HK-2 (cell line): ENCODE measurements around the gene EVC.

ENCODE experiments used
- DNase-seq: peaks from one replicate; pipeline ENCODE4 v3.0.0-alpha.2; 2018; ENCODE audit not compliant: unreplicated experiment

EVC gene

DNA sequence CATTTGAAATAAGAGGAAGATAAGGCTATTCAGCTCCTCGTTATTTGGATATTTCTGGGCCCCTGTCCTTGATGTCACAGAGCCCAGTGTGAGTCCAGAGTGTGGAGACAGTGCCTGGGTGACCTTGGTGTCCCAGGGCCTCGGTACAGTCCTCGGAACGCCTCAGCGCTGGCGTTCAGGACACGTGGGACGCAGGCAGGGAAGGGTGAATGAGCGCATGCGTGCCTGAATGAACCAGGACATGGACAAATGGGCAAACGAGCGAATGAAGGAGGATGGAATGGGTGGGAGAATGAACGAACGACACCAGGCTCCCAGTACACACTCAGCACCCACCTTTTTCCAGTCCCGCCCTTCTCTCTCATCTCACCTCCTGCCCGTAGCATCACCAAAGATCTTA is 44.2 kb downstream of the EVC start:
- DNase-seq = no peak

DNA sequence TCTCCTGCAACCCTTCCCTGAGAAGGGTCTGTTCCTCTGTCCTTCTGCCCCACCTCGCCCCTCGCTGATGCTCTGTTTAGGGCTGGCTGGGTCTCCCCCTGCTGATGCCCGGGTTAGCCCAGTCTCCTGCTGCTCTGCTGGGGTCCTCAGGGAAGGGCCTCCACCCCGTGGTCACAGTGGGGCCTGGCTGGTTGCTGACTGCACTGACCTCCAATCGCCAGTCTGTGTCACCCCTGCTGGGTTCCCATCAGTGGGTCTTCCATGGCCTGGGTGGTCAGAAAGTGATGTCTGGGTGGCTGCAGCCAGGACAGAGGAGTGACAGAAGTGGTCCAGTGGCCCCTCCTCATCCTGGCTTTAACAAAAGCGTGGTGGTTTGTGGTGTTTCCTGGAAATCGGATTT is 44.7 kb downstream of the EVC start:
- no peak for DNase-seq

DNA sequence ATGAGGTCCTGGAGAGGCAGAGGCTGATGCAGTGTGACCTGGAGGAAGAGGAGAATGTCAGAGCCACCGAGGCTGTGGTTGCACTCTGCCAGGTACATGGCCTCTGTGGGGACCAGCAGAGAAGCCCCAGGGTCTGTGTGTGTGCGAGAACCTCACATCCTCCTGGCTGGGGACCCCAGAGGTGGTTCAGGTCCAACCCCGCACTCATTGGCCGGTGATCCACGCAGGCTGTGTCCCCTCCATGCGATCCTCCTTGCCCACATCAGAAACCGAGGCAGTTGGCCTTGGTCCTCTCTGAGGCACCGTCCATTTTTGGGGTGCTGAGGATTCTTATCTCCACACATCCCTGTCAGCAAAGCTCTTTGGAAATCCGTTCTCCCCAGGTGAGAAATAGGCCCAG is 45.3 kb downstream of the EVC start:
- DNase-seq = no peak

DNA sequence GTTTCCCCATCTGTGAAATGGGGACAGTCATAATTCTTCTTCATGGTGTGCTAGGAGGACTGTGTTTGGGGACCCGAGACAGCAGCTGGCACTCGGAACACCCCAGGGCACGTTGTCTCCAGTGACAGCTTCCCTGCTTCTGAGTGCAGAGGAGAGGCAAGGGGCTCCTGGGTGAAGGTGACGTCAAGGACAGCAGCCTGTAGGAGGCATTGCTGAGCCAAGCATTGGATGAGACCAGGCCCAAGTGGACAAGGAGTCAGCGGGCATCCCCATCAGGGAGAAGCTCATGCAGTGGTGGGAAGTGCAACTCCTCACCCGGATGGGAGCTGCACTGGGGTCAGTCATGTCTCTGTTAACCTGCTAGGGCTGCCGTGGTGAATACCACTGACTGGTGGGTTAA is 46.1 kb downstream of the EVC start:
- DNase-seq = no peak

DNA sequence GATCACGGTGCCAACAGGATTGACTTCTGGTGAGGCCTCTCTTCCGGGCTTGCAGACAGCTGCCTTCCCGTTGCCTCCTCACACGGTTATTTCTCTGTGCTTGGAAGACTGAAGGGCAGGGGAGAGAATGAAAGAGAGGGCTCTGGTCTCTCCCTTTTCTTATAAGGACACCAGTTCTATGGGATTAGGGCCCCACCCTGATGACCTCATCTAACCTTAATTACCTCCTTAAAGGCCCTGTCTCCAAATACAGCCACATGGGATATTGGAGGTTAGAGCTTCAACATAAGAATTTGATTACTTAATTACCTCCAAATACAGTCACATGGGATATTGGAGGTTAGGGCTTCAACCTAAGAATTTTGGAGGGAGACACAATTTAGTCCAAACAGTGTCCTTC is 46.5 kb downstream of the EVC start:
- no peak for DNase-seq

GRCh38 chr4:5757954-5758353 is 47.0 kb downstream of the EVC start:
- no peak for DNase-seq

DNA sequence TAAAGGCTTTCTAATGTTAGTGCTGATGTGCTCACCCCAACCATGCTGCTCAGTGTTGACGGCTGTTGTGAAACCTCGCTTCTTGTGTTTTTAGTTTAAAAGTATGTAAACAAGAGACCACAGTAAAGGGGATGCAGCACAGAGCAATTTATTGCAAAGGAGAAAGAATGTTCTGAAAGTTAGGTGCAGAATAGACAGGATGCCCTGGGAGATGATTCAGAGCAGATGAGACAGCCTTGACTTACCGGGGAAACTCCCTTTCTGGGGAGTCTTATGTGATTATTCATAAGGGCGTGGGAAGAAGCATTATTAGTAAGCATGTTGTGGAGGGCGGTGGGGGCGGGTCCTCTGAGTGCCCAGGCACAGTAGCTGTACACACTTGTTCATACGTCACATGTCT is 47.7 kb downstream of the EVC start:
- peak; percentile 83 for DNase-seq

DNA sequence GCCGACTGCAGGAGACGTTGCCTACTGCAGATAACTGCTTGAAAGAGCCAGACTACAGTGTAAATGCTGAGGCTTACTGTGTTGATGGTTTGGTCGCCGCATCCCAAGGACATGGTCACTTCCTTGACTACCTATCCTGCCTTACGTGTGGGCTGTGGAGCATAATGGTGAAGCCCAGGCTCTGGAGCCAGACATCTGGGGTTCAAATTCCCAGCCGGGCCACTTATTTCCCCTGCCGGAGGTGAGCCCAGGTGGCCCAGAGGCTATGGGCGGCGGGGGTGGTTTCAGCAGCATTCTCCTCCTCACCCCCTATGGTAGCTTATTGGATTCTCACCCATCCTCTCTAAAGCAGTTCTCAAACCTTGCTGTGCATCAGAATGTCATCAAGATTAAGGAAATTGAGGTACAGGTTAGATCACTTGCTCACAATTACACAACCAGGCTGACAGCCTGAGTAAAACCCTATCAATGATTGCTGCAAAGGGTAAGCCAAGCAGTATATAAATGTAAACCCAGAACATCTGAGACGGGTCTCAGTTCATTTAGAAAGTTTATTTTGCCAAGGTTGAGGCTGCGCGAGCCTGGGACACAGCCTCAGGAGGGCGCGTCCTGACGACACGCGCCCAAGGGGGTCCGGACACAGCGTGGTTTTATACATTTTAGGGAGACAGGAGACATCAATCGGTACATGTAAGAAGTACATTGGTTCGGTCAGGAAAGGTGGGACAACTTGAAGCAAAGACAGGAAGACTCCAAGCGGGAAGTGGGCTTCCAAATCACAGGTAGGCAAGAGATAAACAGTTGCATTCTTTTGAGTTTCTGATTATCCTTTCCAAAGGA is 48.5 kb downstream of the EVC start:
- DNase-seq = no peak

GRCh38 chr4:5760246-5760645 is 49.2 kb downstream of the EVC start:
- no peak for DNase-seq

- no peak for DNase-seq
Measured at GRCh38 chr4:5760936-5761480, 50.0 kb downstream of the EVC start.

GRCh38 chr4:5770051-5770450 is 59.0 kb downstream of the EVC start:
- DNase-seq = no peak

GRCh38 chr4:5772528-5773270 is 61.7 kb downstream of the EVC start:
- no peak for DNase-seq

GRCh38 chr4:5773271-5773555 is 62.2 kb downstream of the EVC start:
- no peak for DNase-seq

GRCh38 chr4:5774416-5775036 is 63.5 kb downstream of the EVC start:
- DNase-seq = no peak

- no peak for DNase-seq
Measured at GRCh38 chr4:5776510-5776909, 65.5 kb downstream of the EVC start.

- no peak for DNase-seq
Measured at GRCh38 chr4:5780831-5781480, 70.0 kb downstream of the EVC start.

- no peak for DNase-seq
Measured at GRCh38 chr4:5781691-5782090, 70.7 kb downstream of the EVC start.

GRCh38 chr4:5782829-5783476 is 72.0 kb downstream of the EVC start:
- no peak for DNase-seq

DNA sequence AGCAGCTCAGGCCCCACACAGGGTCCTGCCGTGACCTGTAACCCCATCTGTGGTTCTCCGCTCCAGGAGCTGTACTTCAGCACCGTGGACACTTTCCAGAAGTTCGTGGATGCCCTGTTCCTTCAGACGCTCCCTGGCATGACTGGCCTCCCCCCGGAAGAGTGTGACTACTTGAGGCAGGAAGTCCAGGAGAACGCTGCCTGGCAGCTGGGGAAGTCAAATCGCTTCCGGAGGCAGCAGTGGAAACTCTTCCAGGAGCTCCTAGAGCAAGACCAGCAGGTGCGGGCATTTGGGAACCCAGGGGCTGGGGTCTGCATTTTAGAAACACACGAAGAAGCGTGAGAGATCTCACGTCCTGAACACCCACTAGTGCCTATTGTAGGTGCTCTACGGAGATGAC is 72.5 kb downstream of the EVC start:
- no peak for DNase-seq

DNA sequence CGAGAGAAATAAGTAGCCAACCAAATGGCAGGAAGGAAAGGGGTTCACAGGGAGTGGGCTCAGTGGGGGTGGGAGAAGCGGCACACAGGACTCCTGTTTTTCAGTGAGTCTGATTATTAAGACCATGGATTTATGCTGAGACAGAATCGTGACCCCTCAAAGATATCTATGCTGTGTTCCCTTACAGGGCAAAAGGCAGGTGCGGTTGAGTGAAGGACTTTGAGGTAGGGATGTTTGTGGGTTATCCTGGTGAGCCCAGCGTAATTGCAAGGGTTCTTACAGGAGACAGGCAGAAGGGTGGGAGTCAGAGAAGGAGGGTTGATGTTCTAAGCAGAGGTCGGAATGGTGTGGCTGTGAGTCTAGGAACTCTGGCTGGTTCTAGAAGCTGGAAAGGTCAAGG is 73.0 kb downstream of the EVC start:
- no peak for DNase-seq

DNA sequence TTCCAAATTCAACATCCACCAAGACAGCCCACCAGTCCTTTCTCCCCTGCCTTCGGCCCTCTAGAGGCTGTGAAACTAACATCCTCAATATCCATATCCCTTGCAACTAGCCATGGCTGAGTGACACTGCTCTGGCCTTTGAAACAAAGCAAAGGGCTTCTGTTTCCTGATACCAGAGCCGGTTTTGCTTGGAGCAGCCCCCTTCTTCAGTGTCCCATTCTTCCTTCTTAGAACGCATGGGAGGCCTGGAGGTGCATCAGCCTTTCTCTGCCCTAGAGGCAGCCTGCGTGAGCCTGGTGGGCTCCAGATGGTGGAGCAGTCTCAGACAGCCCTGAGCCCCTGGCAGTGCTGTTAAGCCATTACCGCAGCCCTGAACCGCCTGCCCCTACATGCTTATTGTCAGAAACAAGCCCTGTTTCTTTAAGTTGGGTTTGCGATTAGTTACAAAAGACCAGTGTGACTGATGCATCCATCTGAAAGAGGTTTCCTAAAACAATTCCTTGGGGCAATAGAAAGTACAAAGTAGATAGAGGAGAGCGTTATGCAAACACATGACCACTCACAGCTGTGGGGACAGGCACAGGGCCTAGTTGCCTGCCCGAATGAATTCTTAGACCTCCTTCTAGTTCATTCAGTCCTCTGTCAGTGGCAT is 74.1 kb downstream of the EVC start:
- DNase-seq = no peak
